Activated CD4-positive, CD25-positive, alpha-beta regulatory T cell treated with anti-CD3 and anti-CD28 coated beads, Interleukin-2, amount 50 U/mL, for 24 hours (primary cell): Measurements from ENCODE around the gene PRKCA.

ENCODE experiments used
- ATAC-seq, 2 donors: fragments of 150-1000 bp; cut with Tn5 transposase; one replicate each; pipeline ENCODE4 v1.10.0; 2021; ENCODE audit warnings: mild to moderate bottlenecking in 1 of 2, moderate library complexity in 1 of 2

The PRKCA gene

GRCh38 chr17:66633317-66633965, 331.0 kb downstream of the PRKCA start:
- ATAC-seq, result peak; percentile 95 to 96

- no peak for ATAC-seq
Observed at GRCh38 chr17:66634193-66634592, 331.8 kb downstream of the PRKCA start.

DNA sequence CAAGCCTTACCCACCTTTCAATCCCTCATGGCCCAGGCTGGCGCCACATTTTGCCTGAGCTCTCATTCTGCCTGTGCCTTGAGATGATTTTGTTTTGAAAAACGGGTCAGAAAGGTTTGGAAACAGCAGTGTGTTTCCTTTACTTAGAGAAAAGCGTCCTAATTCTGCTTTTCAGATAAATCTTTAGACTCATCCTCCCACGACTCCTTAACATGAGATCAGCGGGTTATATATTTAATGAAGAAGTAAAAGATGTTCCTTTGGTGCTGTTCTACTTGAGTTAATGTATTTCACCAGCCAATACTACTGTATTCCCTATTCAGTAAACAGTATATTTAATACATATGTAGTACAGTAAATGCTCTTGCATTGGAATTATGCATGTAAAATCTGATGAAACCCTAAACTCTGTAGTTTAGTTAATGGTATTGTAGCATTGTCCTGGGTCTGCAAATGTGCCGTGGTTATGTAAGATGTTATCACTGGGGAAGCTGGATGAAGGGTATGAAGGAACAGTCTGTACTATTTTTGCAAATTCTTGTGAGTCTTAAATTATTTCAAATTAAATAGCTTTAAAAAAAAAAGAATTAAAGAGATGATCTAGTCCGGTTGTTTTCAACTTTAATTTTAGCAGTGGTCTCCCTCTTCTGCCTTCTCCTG, 333.1 kb downstream of the PRKCA start:
- ATAC-seq, result no peak

- peak in 1 of 2 donors; percentile 27 for ATAC-seq
Observed at GRCh38 chr17:66636111-66636510, 333.7 kb downstream of the PRKCA start.

DNA sequence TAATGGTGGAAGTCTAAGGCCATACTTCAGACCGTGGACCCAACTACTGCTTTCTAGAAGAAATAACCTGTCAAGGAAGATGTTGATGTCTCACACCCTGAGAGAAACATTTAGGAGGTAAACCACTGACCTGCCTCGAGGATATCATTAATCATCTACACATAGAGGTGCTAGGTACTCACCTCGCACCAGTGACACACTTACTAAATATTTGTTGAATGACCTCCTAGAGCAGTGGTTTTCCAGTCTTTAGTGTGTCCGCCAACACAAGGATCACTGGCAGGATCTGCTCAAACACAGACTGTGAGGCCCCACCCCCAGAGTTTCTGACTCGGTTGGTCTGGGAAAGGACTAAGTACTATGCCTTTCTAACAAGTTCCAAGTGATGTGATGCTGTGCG, 335.1 kb downstream of the PRKCA start:
- ATAC-seq, result no peak

- no peak for ATAC-seq
Observed at GRCh38 chr17:66638707-66639479, 336.5 kb downstream of the PRKCA start.

DNA sequence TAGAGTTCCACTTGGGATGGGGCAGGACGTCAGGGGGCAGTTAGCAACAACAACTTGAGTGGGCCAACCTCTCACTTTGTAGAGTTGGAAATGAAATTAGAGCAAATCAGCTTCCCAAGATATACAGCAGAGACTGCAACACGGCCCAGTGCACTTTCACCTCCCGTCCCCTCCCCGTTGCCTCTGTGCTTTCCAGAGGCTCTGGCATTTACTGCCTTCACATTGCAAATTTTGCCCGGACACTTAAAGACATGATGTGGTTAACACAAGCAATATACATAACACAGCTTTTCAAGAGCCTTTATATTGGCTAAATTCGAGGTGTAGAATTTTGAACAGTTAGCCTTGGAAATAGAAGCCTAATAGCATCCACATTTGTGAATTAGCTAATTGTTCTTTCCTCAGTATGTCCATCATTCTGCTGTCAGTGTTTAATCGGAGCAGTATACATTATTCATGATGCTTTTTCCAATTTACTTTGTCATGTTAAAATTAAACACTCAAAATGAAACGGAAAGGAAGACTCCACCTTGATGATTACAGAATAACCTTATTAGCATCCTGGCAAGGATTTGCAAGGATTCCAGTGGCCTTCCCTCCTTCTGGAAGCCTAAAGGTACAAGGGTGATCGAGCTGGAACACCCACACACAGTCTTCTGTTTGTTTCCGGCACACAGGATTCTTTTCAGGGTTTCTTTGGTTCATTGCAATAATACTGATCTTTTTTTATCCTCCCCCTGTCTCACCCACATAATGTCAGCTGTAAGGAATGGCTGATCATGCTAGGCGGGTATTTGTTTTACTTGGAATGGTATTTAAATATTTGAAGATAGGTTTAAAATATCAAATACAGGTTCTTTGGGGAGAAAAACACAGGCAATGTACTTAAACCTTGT, 341.6 kb downstream of the PRKCA start:
- ATAC-seq, result no peak

DNA sequence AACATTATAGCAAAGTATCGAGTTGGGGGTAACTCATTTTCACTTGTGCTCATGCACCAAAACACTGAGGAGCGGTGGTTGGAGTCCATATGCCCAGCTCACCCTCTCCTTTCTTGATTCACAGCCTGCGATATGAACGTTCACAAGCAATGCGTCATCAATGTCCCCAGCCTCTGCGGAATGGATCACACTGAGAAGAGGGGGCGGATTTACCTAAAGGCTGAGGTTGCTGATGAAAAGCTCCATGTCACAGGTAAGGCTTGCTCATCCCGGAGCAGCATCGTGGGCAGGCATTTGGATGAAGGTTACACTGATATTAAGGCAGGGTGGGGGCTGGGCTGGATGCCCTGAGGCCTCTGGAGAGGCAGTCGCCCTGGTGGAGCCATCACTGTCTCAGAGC, 342.8 kb downstream of the PRKCA start:
- ATAC-seq, result no peak

- no peak for ATAC-seq
Observed at GRCh38 chr17:66647391-66647983, 345.1 kb downstream of the PRKCA start.

GRCh38 chr17:66649818-66650543, 347.6 kb downstream of the PRKCA start:
- peak in 1 of 2 donors; percentile 28 for ATAC-seq

DNA sequence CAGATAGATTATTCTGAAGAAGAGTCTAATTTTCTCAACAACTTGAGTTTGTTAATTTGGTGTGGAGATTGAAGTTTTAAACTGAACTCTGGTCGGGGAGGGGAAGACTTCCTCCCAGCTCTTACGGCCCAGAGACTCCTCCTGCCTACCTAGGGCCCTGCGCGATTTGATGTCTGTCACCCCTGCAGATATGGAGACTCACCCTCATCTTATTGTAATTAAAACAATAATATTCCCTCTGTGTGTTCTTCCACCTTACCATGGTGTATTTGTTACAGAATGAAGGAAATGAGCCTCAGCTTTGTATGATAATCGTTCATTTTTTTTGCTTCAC, 348.1 kb downstream of the PRKCA start:
- no peak for ATAC-seq

GRCh38 chr17:66652840-66653507, 350.6 kb downstream of the PRKCA start:
- peak; percentile 51 to 54 for ATAC-seq

DNA sequence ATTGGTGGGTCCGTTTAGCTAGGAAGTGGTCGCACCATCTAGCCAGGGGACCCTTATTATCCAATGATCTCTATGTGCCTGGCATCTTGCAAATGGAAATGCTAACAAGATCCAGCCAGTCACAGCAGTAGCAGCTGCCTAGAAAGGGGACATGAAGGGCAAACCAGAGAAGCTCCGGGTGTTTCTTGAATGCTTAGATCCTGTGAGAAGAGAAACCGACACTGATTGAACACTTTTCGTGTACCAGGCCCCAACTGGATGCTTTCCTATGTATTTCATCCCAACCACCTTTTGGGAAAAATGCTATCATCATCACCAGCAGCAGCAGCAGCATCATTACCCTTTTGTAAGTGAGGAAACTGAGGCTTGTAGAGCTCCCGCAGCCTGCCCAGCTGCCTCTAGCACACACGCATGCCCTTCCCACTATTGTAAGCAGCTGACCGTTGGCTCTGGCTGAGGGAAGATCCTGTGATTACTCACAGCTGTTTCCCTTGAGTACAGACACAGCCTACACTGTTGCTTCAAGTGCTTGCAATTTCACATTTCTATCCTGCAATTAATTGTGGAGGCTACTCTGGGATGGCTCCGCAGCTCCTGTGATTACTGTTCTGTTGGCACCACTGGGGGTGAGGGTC, 351.8 kb downstream of the PRKCA start:
- no peak for ATAC-seq

- ATAC-seq, result no peak
Observed at GRCh38 chr17:66654764-66655163, 352.4 kb downstream of the PRKCA start.

DNA sequence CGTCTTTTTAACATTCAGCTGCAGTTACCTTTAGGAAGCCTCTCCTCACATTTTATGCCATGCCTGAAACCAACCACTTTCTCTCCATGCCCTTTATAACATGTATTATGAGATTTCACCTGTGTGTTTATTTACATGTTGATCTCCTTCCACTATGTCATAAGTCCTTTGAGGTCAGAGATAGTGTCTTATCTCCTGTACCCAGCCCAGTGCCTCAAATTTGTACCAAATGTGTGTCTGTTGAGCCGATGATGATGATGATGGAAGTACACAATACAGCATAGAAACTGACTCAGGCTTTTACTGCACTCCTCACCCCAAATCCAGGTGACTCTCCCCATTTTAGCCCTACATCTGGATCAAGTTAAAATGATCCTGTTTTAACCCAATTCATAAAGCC, 353.0 kb downstream of the PRKCA start:
- ATAC-seq, result no peak

DNA sequence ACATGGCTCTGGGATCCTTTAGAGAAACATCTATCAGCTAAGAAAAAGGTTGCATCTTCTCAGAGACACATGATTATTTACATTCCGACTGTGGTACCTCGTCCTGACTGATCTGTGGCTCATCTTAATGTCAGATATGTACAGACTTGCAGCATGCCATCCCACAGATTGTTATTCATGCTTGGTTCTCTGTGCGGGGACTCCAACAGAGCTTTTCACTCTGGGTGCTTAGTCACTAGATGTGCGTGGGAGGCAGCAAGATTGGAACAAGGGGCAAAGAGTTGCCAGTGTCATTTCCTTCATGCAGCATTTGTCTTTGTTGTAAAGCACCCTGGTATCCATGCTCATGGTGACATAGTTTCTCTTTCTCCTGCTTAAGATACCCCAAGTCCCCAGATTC, 353.4 kb downstream of the PRKCA start:
- ATAC-seq, result peak; percentile 88 to 93

- ATAC-seq, result no peak
Observed at GRCh38 chr17:66661411-66662256, 359.2 kb downstream of the PRKCA start.

DNA sequence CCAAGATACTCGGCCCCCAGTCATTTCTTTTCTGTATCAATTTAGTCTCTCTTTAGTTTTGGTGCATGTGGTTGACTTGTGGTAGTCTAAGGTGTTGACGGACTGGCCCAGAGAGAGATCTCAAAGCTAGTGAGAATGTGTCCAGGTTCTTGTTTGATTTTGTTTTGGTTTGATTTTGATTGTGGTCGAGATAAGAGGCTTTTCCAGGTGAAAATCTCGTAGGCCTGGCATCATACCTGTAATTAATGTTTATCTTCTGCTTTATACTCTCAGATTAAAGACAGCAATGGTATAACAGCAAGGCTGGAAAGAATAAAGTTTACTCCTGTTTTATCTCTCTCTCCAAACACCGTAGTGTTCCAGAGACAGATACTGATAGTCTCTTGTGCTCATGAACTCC, 360.1 kb downstream of the PRKCA start:
- ATAC-seq, result no peak

DNA sequence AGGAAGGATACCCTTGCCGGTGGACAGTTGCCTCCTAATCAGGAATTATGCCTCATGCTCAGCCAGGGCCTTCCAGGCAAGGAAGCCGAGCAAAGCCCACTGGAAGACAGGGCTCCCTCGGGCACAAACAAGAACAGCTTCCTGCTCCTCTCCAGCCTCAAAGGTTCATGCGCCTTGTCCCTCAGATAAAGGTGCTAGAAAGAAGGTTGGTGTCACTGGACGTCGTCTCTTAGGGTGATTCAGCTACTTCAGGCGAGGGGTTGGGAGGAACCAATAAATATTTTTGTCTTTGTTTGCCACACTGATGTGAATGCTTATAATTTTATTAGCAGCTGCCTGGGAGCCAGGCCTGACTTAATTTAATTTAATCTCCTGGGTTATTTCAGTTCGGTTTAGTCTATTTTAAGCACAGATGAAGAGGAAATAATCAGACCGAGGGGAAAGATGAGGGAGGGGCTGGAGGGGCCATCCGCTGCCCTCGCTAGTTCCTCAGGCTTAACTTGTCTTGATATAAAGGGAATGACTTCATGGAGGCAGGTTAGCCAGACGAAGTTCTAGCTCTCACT, 360.7 kb downstream of the PRKCA start:
- ATAC-seq, result no peak
